GM12872 (cell line): ENCODE data around the gene P2RY2.

Experiments used
- CTCF ChIP-seq: IDR thresholded peaks from 3 replicates; pipeline ENCODE4 v1.5.1; 2011; ENCODE audit warnings: low read depth, mild to moderate bottlenecking, low read length, moderate library complexity; ENCODE audit not compliant: insufficient read depth

P2RY2 gene

GRCh38 chr11:73265278-73265810 lies 47.3 kb downstream of the P2RY2 start:
- no peak for TF ChIP-seq CTCF

- TF ChIP-seq CTCF = no peak
Measured at GRCh38 chr11:73265853-73266645, 48.0 kb downstream of the P2RY2 start.

GRCh38 chr11:73266646-73267020 lies 48.6 kb downstream of the P2RY2 start:
- TF ChIP-seq CTCF = no peak

- TF ChIP-seq CTCF = no peak
Measured at GRCh38 chr11:73267122-73267846, 49.2 kb downstream of the P2RY2 start.

DNA sequence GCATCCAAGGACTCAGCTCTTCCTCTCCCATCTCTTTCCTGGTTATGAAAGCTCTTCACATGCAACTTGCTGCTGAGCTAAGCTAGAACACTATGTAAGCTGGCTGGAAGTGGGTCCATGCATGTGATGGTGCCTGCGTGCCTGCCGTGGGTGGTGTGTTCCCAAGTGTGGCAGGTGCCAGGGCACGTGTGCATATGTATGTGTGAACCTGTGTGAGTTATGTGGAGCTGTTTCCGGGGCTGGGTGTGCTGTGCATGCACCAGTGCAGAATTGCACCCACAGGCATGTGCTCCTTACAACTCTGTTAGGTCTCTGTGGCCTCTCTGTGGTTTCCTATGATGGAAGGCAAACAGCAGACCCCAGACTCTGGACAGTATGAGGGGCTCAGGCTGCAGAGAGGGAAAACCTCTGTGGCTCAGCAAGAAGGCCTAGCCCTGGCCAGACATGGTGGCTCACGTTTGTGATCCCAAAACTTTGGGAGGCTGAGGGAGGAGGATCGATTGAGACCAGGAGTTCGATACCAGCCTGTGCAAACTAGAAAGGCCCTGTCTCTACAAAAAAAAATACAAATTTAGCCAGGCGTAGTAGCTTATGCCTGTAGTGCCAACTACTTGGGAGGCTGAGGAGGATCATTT lies 49.9 kb downstream of the P2RY2 start:
- no peak for TF ChIP-seq CTCF

DNA sequence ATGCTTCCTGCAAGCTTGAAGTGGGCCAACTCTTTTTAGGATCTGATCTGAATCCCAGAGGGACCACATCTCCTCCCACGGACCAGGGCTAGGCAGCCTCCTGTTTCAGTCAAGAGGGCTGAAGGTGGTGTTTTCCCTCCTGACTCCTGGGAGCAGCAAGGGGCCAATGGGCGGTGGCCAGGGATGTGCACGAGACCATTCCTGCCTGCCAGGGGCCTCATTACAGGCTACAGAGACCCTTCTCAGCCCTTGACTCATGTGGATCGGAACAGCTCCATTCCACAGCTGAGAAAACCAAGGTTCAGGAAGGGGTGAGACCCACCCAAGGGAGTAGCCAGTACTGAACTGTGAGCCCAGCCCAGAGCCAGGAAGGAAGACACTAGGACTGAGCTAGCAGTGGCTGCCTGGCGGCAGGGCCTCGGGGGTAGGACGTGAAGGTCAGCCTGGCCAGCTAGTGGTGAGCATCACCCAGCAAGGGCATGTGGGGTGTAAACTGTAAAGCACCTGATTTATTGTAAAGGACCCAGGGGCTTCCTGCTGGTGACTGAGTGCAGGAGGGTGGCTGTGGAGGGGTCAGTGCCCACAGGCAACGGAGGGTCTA lies 50.7 kb downstream of the P2RY2 start:
- no peak for TF ChIP-seq CTCF
